ENCODE measurements around the gene CYB561A3. TPM values are rescaled to one million over a fixed set of nuclear protein-coding genes. Genes with fewer than 3 reads are reported as not detected.

CYB561A3 gene
- 149 and 151 TPM in 2 replicates for total RNA-seq

- Histone ChIP-seq H3K27me3 (ENCODE audit: insufficient read depth, low read length) (no peaks in the 10 kb centered on the region), H3K36me3 (ENCODE audit: insufficient read depth, low read length) (peaks cover 36% of the 10 kb centered on the region), H3K4me2 (ENCODE audit: insufficient read depth, low read length) (peak within 1 kb of the TSS; percentile 99), H3K4me3 (ENCODE audit: insufficient read depth, low read length) (peak within 1 kb of the TSS; percentile 84), H3K9me3 (ENCODE audit: low read depth, low read length) (no peaks in the 10 kb centered on the region), H3K27ac (ENCODE audit: low read depth, low read length) (peak within 1 kb of the TSS; percentile 96), H2AFZ (ENCODE audit: low read length) (peak within 1 kb of the TSS; percentile 99), H3K79me2 (ENCODE audit: insufficient read depth, low read length) (peaks cover 53% of the 10 kb centered on the region), H4K20me1 (ENCODE audit: insufficient read depth, low read length) (peaks cover 3% of the 10 kb centered on the region), H3K4me1 (ENCODE audit: insufficient read depth, low read length) (peaks cover 45% of the 10 kb centered on the region)
- DNase-seq (ENCODE audit: insufficient read length, low spot score, missing footprints) = peak; percentile 97
- no peak for TF ChIP-seq CTCF (IDR thresholded peaks at IDR 0.05; ENCODE audit: extremely low read depth, low read depth, low read length)
Observed at GRCh38 chr11:61361741-61362541, at the start of gene CYB561A3, which contains the start of gene TMEM138. TSS of gene CYB561A3 (minus strand) at chr11:61361882. CDS start at chr11:61356713, 5,169 bp downstream. TSS of gene TMEM138 (plus strand) at chr11:61362374. CDS start at chr11:61364391, 2,017 bp downstream.

GRCh38 chr11:61406991-61407728, 45.5 kb upstream of the CYB561A3 start:
- no peak overlapping the region for H2AFZ ChIP-seq (ENCODE audit: low read length)
- peaks cover 3% of the 10 kb centered on the region for H3K4me1 ChIP-seq (ENCODE audit: insufficient read depth, low read length)
- no peak overlapping the region for H3K27ac ChIP-seq (ENCODE audit: low read depth, low read length)
- no peak for TF ChIP-seq CTCF (IDR thresholded peaks at IDR 0.05; ENCODE audit: extremely low read depth, low read depth, low read length)
- H3K79me2 ChIP-seq (ENCODE audit: insufficient read depth, low read length) = peaks cover 17% of the 10 kb centered on the region
- H3K4me3 ChIP-seq (ENCODE audit: insufficient read depth, low read length) = no peak overlapping the region
- H3K36me3 ChIP-seq (ENCODE audit: insufficient read depth, low read length) = peaks cover 95% of the 10 kb centered on the region
- no peak overlapping the region for H3K4me2 ChIP-seq (ENCODE audit: insufficient read depth, low read length)
- no peaks in the 10 kb centered on the region for H3K9me3 ChIP-seq (ENCODE audit: low read depth, low read length)
- no peaks in the 10 kb centered on the region for H3K27me3 ChIP-seq (ENCODE audit: insufficient read depth, low read length)
- no peak for DNase-seq (ENCODE audit: insufficient read length, low spot score, missing footprints)
- H4K20me1 ChIP-seq (ENCODE audit: insufficient read depth, low read length) = peaks cover 8% of the 10 kb centered on the region

- no peak for TF ChIP-seq CTCF (IDR thresholded peaks at IDR 0.05; ENCODE audit: extremely low read depth, low read depth, low read length)
- Histone ChIP-seq H3K79me2 (ENCODE audit: insufficient read depth, low read length) (peaks cover 12% of the 10 kb centered on the region), H4K20me1 (ENCODE audit: insufficient read depth, low read length) (peaks cover 8% of the 10 kb centered on the region), H3K36me3 (ENCODE audit: insufficient read depth, low read length) (peaks cover 85% of the 10 kb centered on the region), H3K4me3 (ENCODE audit: insufficient read depth, low read length) (no peak overlapping the region), H3K27me3 (ENCODE audit: insufficient read depth, low read length) (no peaks in the 10 kb centered on the region), H3K4me1 (ENCODE audit: insufficient read depth, low read length) (peaks cover 3% of the 10 kb centered on the region), H3K4me2 (ENCODE audit: insufficient read depth, low read length) (no peak overlapping the region), H2AFZ (ENCODE audit: low read length) (no peak overlapping the region), H3K27ac (ENCODE audit: low read depth, low read length) (no peak overlapping the region), H3K9me3 (ENCODE audit: low read depth, low read length) (no peaks in the 10 kb centered on the region)
- DNase-seq (ENCODE audit: insufficient read length, low spot score, missing footprints) = no peak
Observed at GRCh38 chr11:61406067-61406466, 44.4 kb upstream of the CYB561A3 start.

GRCh38 chr11:61404641-61405040, 43.0 kb upstream of the CYB561A3 start:
- Histone ChIP-seq H3K4me3 (ENCODE audit: insufficient read depth, low read length) (no peak overlapping the region), H3K79me2 (ENCODE audit: insufficient read depth, low read length) (peaks cover 12% of the 10 kb centered on the region), H3K27ac (ENCODE audit: low read depth, low read length) (no peak overlapping the region), H3K36me3 (ENCODE audit: insufficient read depth, low read length) (peaks cover 72% of the 10 kb centered on the region), H3K4me2 (ENCODE audit: insufficient read depth, low read length) (no peak overlapping the region), H3K27me3 (ENCODE audit: insufficient read depth, low read length) (no peaks in the 10 kb centered on the region), H2AFZ (ENCODE audit: low read length) (no peak overlapping the region), H3K4me1 (ENCODE audit: insufficient read depth, low read length) (peaks cover 3% of the 10 kb centered on the region), H4K20me1 (ENCODE audit: insufficient read depth, low read length) (peaks cover 8% of the 10 kb centered on the region), H3K9me3 (ENCODE audit: low read depth, low read length) (no peaks in the 10 kb centered on the region)
- TF ChIP-seq CTCF (IDR thresholded peaks at IDR 0.05; ENCODE audit: extremely low read depth, low read depth, low read length) = no peak
- DNase-seq (ENCODE audit: insufficient read length, low spot score, missing footprints) = no peak

Measured in osteoblast (primary cell).